Measurements from ENCODE around the gene CTCF.

- no peak for TF ChIP-seq SP1 (IDR thresholded peaks at IDR 0.05)
- TF ChIP-seq ARNT (IDR thresholded peaks at IDR 0.05), result no peak
- no peak for TF ChIP-seq LEF1 (IDR thresholded peaks at IDR 0.05; ENCODE audit: borderline replicate concordance)
- no peak for TF ChIP-seq SUZ12 (IDR thresholded peaks at IDR 0.05)
Observed at GRCh38 chr16:67528870-67529581, 33.3 kb upstream of the CTCF start.
